ENCODE data around the gene BTAF1.

DNA sequence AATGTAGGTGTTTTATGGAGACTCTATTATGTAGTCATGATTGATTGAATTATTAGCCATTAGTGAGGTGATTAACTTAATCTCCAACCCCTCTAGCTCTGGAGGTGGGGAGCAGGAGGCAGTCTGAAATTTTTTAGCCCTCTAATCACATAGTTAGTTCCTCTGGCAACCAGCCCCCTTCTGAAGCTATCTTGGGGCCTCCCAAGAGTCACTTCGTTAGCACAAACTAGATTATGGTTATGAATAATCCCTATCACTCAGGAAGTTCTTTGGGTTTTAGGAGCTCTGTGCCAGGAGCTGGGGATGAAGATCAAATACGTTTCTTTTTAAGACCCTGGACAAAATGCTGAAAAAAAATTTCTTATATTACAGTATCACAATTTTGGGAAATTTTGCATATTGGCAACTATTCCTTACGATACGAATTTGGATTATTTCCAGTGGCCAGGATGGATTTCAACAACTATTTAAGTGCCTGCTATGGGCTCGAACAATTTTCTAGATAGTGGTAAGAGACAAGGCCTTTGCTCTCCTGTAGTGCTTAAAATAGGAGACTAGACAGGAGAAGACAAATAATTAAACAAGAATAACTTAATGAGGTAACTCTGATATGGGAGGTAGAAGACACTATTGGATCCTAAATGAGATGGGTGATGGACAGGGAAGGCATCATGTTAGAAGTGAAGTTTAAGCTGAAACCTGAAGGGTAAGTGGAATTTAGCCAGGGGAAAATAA is 52.9 kb downstream of the BTAF1 start:
- no peak for TF ChIP-seq POLR2A (IDR thresholded peaks at IDR 0.05; ENCODE audit: low read length)
- no peak for TF ChIP-seq GATA1 (IDR thresholded peaks at IDR 0.05; ENCODE audit: low read depth, low read length)

Measured in erythroblast (primary cell).